Astrocyte (in vitro differentiated cells and primary cell): ENCODE data around the gene THY1.

ENCODE experiments used
- EZH2 ChIP-seq: IDR thresholded peaks from 2 replicates; pipeline ENCODE4 v1.6.1; 2012; ENCODE audit warnings: mild to moderate bottlenecking, low read length, inconsistent platforms; ENCODE audit not compliant: insufficient read depth
- TF ChIP-seq, protein P1 (sequence below): IDR thresholded peaks from 2 replicates; pipeline ENCODE4 v1.5.1; 2011; ENCODE audit warnings: low read depth, mild to moderate bottlenecking, inconsistent platforms, low read length, moderate library complexity; ENCODE audit not compliant: insufficient read depth

DNA sequence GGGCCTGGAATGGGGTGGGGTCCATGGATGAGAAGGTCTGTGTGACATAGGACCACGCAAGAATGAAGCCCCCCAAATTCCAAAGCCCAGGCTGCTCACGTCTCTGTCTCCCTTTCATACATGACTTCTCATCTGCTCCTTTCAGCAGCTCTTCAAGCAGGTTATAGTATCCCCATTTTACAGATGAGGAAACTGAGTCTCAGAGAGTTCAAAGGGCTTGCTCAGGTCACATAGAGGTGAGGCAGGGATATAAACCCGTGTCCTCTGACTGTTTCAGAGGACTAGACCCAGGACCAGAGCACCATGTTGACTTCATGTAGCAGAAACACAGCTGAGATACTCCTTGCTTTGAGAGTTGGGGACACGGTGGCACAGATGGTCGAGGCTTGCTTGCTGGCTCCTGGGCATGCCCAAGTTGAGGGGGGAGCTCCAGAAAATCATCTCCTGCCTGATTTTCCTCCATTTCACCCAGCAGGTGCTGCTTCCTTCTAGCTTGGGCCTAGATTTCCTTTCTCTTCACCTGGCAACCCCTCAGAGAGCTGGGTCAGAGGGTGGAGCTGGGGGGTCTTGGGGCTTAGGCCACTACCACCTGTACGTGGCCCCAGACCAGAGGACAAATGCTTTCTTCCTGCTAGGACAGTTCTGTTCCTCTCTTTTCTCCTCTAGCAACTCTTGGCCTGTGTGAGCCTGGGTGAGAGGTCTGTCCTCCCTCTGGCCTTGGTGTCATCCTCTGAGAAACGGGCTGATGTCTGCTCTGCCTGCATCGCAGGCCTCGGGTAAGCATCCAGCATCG is 24.1 kb upstream of the THY1 start:
- TF ChIP-seq, protein P1, sequence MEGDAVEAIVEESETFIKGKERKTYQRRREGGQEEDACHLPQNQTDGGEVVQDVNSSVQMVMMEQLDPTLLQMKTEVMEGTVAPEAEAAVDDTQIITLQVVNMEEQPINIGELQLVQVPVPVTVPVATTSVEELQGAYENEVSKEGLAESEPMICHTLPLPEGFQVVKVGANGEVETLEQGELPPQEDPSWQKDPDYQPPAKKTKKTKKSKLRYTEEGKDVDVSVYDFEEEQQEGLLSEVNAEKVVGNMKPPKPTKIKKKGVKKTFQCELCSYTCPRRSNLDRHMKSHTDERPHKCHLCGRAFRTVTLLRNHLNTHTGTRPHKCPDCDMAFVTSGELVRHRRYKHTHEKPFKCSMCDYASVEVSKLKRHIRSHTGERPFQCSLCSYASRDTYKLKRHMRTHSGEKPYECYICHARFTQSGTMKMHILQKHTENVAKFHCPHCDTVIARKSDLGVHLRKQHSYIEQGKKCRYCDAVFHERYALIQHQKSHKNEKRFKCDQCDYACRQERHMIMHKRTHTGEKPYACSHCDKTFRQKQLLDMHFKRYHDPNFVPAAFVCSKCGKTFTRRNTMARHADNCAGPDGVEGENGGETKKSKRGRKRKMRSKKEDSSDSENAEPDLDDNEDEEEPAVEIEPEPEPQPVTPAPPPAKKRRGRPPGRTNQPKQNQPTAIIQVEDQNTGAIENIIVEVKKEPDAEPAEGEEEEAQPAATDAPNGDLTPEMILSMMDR, result no peak
- no peak for TF ChIP-seq EZH2
